Mononuclear cell (primary cell): ENCODE data around the gene EIPR1. TPM values are rescaled to one million over a fixed set of nuclear protein-coding genes. Genes with fewer than 3 reads are reported as not detected.
"Not testable (repeated sequence)": the region's sequence is repeated elsewhere in the genome, so short reads cannot be mapped to it uniquely, and the experiment has no call there.

Source experiments
- H3K27me3 ChIP-seq: 2 replicates; pipeline ENCODE4 v1.6.0; 2011; ENCODE audit warnings: low read length, control low read depth; ENCODE audit not compliant: insufficient read depth
- H3K4me1 ChIP-seq: 2 replicates; pipeline ENCODE4 v1.5.1; 2011; ENCODE audit warnings: mild to moderate bottlenecking, low read length, control low read depth; ENCODE audit not compliant: insufficient read depth
- H3K4me3 ChIP-seq: 2 replicates; pipeline ENCODE4 v1.5.1; 2011; ENCODE audit warnings: mild to moderate bottlenecking, low read length, moderate library complexity
- H3K9me3 ChIP-seq: 2 replicates; pipeline ENCODE4 v1.5.1; 2011; ENCODE audit warnings: low read depth, mild to moderate bottlenecking, control low read depth, low read length
- total RNA-seq: library from RNA; depleted of rRNA; stranded (reverse); fragments of >200 nt; gene quantifications from one replicate; pipeline ENCODE4 v1.2.3, GENCODE V29; 2012

EIPR1 gene
- total RNA-seq, 1 donor, result 10.0 TPM

GRCh38 chr2:3289171-3289515 is 88.5 kb downstream of the EIPR1 start:
- H3K4me3 ChIP-seq, result no peak overlapping the region
- no peaks in the 10 kb centered on the region for H3K9me3 ChIP-seq
- H3K27me3 ChIP-seq, result no peaks in the 10 kb centered on the region
- H3K4me1 ChIP-seq, result no peaks in the 10 kb centered on the region

GRCh38 chr2:3288470-3289170 is 89.0 kb downstream of the EIPR1 start:
- no peaks in the 10 kb centered on the region for H3K4me1 ChIP-seq
- no peak overlapping the region for H3K4me3 ChIP-seq
- no peaks in the 10 kb centered on the region for H3K9me3 ChIP-seq
- no peaks in the 10 kb centered on the region for H3K27me3 ChIP-seq

- Histone ChIP-seq H3K4me3 (no peak overlapping the region), H3K9me3 (no peaks in the 10 kb centered on the region), H3K27me3 (no peaks in the 10 kb centered on the region), H3K4me1 (no peaks in the 10 kb centered on the region)
These were observed 89.7 kb downstream of the EIPR1 start for GRCh38 chr2:3287896-3288295.

- not testable (repeated sequence) for H3K4me3 ChIP-seq, H3K4me1 ChIP-seq, H3K27me3 ChIP-seq, H3K9me3 ChIP-seq
These were observed 91.0 kb downstream of the EIPR1 start for GRCh38 chr2:3286646-3287036.

GRCh38 chr2:3285901-3286645 is 91.5 kb downstream of the EIPR1 start:
- H3K4me3 ChIP-seq, result no peak overlapping the region
- no peaks in the 10 kb centered on the region for H3K4me1 ChIP-seq
- H3K9me3 ChIP-seq, result no peaks in the 10 kb centered on the region
- H3K27me3 ChIP-seq, result no peaks in the 10 kb centered on the region

- Histone ChIP-seq H3K4me3 (no peak overlapping the region), H3K27me3 (no peaks in the 10 kb centered on the region), H3K9me3 (no peaks in the 10 kb centered on the region), H3K4me1 (no peaks in the 10 kb centered on the region)
These were observed 92.7 kb downstream of the EIPR1 start for GRCh38 chr2:3284657-3285630.

- H3K4me1 ChIP-seq, H3K9me3 ChIP-seq, H3K4me3 ChIP-seq, H3K27me3 ChIP-seq: not testable (repeated sequence)
These were observed 93.6 kb downstream of the EIPR1 start for GRCh38 chr2:3283876-3284656.

- no peaks in the 10 kb centered on the region for H3K27me3 ChIP-seq
- H3K4me3 ChIP-seq, result no peak overlapping the region
- H3K9me3 ChIP-seq, result no peaks in the 10 kb centered on the region
- no peaks in the 10 kb centered on the region for H3K4me1 ChIP-seq
These were observed 94.4 kb downstream of the EIPR1 start for GRCh38 chr2:3283206-3283605.

GRCh38 chr2:3282056-3282998 is 95.3 kb downstream of the EIPR1 start:
- Histone ChIP-seq H3K4me3 (no peak overlapping the region), H3K9me3 (no peaks in the 10 kb centered on the region), H3K4me1 (no peaks in the 10 kb centered on the region), H3K27me3 (no peaks in the 10 kb centered on the region)

- no peaks in the 10 kb centered on the region for H3K4me1 ChIP-seq
These were observed 96.7 kb downstream of the EIPR1 start for GRCh38 chr2:3280683-3281520.

GRCh38 chr2:3280197-3280596 is 97.4 kb downstream of the EIPR1 start:
- Histone ChIP-seq H3K27me3 (no peaks in the 10 kb centered on the region), H3K9me3 (peaks cover 7% of the 10 kb centered on the region), H3K4me1 (no peaks in the 10 kb centered on the region), H3K4me3 (no peak overlapping the region)

More at GRCh38 chr2:3280683-3281520, 96.7 kb downstream of the EIPR1 start:
- Histone ChIP-seq H3K4me3 (no peak overlapping the region), H3K27me3 (no peaks in the 10 kb centered on the region), H3K9me3 (peaks cover under 1% of the 10 kb centered on the region)

- Histone ChIP-seq H3K4me3 (no peak overlapping the region), H3K9me3 (peaks cover 14% of the 10 kb centered on the region), H3K27me3 (no peaks in the 10 kb centered on the region), H3K4me1 (no peaks in the 10 kb centered on the region)
These were observed 98.2 kb downstream of the EIPR1 start for GRCh38 chr2:3279236-3279960.
